Stimulated activated CD8-positive, alpha-beta memory T cell treated with anti-CD3 and anti-CD28 coated beads, Interleukin-4, amount 100 ng/mL, for 4 hours (primary cell): ENCODE data around the gene SLC41A3.

Experiments used
- DNase-seq, 2 donors: peaks; one replicate each; pipeline ENCODE4 v3.0.0-alpha.2; 2020; ENCODE audit warnings: low read depth in 2 of 2, low spot score in 1 of 2

SLC41A3 gene

DNA sequence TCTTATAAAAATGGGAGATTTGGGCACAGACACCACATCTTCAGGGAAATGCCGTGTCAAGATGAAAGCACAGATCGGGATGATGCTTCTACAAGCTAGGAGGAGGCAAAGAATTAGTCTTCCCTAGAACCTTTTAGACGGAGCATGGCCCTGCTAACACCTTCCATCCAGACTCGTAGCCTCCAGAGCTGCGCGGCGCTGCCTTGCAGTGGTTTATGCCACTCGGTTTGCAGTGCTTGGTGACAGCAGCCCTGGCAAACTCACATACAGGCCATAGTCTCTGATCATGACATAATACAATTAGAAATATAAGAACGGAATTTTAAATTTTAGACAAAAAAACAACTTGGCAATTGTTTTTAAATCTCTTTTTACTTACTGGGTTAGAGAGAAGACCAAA, 37.1 kb upstream of the SLC41A3 start:
- no peak for DNase-seq

DNA sequence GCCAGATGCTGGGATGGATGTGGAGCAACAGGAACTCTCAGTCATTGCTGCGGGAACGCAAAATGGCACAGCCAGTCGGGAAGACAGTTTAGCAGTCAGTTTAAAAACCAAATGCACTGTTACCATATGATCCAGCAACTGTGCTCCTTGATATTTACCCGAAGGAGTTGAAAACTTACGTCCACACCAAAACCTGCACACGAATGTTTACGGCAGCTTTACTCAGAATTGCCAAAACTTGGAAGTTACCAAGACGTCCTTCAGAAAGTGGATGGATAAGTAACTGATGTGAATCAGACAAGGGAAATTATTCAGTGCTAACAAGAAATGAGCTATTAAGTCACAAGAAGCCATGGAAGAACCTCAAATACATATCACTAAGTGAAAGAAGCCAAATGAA, 36.1 kb upstream of the SLC41A3 start:
- no peak for DNase-seq

DNA sequence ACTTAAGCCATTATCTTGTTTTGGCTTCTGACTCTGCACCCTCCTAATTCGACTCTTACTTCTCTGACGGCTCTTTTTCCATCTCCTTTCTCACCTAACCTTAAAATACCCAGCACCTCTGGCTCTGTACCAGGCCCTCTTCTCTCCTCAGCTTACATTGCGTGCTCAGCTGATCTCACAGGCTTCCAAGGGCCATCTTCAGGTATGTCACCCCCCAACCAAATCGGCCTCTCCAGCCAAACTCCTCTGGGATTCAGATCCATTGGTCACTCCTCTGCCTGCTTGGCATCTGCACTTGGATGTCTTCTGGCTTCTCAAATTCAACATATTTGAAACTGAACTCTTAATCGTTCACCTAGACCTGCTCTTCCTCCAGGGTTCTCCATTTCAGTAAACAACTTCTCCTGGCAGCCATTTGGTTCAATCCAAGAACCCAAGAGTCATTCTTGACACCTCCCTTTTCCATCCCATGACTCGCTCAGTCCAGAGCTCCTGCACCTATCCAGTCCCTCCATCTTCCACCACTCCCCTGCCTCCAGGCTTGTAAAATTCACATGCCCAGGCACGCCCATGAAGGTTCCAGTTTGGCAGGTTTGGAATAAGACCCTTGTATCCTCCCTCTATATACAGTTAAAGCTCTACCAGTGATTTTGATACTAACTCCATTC, 35.2 kb upstream of the SLC41A3 start:
- no peak for DNase-seq

DNA sequence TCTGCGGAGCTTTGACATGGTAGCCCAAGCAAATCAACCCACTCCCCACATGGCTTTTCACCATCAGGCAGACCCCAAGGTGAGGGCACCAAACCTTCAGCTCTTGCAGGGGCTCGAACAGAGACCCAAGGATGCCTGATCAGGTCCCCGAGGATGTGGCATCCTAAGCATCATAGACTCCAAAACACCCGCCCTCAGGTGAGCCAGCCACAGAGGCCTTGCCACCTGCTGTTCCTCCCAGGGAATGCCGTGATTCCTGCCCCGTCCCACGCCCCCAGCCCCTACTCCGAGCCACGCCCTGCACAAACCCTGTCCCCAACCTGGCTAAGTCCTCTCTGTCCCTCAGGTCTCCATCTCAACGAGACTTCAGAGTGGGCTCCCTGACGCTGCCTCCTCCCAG, 34.7 kb upstream of the SLC41A3 start:
- no peak for DNase-seq

DNA sequence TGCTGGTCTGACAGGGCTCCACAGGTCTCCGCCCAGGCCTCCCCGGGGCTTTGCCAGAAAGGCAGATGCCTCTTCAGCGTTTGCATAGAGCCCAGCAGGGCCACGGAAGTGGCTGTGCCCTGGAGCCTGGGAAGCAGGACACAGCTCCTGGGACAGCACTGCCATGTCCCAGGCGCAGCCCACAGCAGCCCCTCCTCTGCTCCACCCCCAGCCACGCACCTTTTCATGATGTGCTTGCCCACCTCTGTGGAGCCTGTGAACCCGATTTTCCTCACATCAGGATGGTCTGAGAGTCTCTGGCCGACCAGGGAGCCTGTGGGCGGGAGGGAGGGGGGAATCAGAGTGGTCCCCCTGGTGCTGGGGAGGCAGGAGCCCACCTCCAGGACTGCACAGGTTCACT, 33.9 kb upstream of the SLC41A3 start:
- DNase-seq: no peak

DNA sequence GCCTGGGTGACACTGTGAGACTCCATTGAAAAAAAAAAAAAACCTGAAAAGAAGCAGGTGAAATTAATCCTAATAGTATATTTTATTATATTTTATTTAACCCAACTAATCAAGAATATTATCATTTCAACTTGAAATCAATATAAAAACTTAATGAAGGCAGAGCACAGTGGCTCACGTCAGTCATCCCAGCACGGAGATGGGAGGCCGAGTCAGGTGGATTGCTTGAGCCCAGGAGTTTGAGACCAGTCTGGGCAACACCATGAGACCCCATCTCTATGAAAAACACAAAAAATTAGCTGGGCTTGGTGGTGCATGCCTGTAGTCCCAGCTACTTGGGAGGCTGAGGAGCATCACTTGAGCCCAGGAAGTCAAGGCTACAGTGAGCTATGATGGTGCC, 33.3 kb upstream of the SLC41A3 start:
- DNase-seq: no peak

DNA sequence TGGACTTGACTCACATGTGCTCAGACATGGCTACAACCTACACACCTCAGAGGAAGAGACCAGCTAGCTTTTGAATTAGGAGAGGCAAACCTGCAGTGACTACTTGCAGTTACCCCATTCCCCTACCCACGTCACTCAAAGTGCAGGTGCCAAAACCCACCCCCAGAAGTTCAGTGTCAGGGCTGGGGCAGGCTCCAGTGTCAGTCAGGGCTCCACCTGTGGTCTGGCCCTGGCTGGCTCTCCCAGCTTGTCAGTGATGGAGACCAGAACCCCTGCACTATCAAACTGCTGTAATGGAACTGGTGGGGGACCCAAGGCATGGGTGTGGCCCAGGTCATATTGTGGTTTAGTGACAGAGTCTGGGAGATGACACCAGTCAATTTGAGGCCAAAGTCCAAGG, 32.6 kb upstream of the SLC41A3 start:
- no peak for DNase-seq

DNA sequence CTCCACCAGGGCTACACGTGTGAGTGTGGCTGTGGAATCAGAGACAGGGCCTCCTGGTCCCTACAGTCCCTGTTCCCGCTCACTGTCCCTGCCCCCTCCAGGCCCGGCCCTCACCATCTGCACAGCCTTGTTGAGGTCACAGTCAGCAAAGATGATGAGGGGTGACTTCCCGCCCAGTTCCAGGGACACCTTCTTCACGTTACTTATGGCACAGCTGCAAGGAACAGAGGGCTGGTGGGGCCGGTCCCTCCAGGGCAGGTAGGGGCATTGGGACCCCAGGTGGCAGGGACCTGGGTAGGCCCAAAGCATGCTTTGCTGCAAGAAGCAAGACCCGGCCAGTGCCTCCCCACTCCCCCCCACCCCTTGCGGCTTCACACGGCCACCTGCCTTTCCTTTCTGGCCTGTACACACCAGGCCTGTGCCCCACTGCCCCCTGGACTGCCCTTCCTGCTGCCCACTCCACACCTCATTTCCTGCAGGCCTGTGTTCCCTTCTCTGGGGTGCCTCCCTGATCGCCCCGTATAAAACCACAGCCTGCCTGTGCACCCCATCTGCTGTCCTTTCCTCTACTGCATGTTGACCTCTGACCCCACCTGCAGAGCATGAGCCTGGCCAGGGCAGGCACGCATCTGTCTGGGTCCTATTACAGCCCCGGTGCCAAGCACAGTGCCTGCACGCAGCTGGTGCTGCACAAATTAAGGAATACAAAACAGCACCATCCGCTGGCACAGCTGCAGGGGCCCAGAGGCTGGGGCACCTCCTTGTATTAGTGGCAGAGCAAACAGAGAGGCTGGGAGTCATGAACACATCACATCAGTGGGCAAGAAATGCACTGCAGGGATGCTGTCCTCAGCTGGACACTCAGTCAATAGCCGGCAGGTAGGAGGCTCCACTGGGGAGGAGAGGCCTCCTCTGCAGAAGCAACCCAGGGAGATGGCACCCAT, 30.8 kb upstream of the SLC41A3 start:
- no peak for DNase-seq

DNA sequence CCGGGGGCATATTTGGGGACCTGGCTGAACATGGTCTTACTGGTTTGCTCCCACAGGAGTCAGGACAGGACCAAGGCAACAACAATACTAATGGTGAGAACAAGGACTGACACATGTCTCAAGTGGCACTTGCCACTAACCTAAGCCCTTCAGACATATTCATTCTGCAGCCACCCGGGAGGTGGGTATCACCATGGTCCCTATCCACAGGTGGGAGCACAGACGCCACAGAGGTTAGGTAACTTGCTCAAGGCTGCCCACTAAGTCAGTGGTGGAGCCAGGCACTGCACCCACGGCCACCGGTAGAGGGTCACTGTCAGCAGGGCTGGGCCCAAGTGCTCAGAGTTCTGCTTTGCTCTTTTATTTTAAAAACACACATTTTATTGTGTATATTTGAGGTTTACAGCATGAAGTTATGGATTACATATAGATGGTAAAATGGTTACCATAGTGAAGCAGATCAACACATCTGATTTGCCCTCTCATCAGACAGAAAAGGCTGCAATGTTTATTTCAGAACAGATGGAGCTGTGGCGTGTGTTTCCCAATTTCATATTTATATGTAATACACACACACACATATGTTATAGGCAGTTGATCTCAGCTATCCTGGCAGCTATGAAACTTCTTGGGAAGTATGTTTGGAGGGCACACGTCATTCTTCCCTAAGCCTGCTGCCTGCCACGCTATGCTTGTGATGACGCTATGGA, 30.0 kb upstream of the SLC41A3 start:
- DNase-seq: no peak

DNA sequence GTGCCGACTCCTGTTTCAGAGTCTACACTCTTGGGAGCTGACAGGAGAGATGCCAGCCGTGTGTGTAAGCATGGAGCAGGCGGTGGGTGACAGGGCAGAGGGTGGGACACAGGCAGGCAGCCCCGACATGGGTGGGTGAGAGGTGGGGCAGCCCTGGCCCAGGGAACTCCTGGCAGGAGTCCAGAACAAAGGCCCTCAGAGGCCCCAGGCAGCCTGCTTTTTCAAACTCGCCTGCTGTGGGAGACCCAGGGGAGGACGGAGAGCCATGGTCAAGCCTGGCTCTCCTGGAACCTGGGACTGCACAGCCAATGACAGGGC, 29.3 kb upstream of the SLC41A3 start:
- DNase-seq: no peak

DNA sequence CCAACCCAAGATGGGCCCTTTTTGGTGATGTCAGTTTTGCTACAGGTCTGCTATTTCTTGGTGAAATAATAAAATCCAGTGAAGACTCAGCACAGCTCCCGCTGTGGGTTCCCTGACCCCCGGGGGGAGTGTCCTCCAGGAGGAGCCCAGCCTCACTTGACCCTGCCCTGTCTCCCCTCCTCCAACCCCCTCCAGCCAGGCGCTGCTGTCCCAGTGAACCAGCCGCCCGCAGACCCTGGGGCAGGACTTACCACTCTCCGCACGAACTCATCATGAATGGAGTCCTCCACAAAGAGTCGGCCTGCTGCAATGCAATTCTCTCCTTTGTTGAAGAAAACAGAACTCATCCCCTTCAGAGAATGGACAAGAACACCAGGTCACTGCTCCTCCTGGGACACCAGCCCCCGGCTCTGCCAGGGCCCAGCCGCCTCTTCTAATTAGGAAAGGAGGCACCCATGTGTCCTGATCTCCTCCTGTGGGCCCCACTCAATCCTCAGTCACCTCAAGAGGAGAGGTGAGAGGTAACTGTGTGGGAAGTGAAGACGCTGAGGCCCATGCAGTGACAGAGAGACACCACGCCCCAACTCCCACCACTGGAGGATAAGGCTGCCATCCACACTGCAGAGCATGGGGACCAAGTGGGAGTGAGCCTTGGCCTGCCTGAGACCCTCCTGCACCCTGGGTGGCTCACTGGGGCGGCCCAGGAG, 28.8 kb upstream of the SLC41A3 start:
- no peak for DNase-seq

DNA sequence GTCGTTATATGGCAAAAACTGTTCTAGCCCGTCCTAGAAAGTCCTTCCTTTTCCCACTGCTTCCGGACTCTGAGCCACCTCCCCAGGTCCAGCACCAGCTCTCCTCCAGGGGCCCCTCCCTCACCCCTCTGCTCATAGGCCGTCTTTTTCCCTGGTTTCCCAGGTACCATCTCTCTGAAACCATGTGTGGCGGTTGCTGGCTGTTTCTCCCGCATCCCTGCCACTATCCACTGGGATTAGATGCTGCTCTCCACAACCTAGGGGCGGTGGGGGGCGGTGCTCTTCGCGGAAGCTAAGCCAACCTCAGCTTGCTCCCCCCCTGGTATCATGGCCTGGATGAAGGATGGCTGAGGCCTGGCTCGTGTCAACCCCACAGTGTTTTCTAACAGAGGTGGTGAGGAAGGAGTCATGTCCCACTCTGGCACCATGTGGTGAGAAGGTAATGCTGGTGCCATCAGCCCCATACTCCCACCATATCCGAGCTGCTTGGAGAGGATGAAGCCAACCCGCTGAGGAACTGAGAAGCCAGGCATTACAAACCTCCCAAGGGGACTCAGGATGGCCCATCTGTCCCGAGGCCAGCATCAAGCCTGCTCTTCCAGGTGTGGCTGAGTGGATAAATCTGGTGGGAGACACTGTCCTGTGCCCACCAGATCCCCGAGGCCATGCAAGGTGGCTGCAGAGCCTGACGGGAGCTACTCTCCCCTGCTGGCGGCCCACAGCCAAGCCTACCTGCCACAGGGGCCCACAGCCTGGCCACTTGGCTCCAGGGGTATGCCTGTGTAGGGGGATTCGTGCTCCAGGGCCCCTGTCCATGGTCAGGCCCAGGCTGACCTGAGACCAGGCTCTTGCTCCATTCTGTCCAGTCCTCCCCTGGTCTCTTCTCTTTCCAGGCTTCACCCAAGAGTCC, 27.9 kb upstream of the SLC41A3 start:
- no peak for DNase-seq

DNA sequence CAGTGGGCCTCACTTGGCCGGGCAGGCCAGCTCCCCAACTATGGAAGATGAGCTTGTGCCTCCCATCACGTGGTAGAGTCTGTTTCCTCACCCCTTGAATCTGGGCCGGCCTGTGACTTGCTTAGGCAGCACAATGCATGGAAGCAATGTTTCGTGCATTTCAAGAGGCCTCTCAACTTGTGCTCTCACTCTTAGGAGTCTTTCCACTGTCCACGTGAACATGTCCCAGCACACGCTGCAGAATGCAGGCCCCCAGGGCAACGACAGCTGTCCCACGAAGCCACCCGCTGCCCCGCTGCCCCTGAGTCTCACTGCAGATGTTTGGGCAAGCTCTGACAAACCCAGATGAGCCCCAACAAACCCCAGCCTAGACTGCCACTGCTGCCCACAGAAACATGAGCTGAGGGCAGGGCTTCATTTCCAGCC, 27.2 kb upstream of the SLC41A3 start:
- DNase-seq: no peak

DNA sequence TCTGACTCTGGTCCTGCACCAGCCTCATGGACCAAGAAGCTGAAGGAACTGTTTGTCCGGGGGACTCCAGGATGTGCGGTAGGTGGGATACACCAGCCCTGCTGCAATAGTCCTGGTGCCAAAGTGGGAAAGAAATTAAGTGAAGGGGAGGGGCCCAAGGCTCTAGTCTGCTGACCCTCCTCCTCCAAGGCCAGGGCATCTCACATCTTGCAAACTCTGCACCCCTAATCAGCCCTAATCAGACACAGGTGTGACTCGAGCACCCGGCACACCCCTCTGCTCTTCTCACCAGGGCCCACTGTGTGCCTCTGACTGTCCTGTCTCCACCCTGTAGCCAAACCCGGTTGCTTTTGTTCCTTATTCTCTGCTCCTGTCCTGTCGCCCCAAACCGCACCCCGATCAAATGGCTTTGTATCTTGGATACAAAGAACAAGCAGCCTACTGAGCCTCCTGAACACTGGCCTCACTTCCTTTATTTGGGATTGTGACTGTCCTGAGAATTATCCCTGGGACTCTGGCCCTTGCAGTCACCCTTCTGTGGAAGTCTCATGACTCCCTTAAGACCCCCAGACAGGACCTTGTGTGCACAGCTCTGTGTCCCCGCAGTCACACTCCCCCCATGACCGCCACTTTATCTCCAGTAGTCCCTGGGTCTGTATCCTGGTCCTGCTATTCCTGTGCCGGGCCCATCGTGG, 26.7 kb upstream of the SLC41A3 start:
- DNase-seq: no peak

DNA sequence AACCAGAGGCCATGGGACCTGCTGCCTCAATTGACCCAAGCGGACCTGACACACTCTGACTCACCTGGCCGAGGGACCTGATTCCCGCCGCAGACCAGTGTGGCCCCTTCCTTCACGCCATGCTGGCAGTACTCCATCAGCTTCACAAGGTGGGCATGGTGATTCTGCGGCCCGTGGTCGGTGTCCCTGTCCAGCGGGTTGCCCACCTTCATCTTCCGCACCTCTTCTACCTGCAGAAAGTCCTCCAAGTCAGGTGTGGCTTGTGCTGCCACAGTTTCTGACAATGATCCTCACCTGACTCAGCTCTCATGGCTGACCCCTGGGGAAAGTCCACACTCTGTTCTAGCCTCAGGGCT, 25.9 kb upstream of the SLC41A3 start:
- no peak for DNase-seq

DNA sequence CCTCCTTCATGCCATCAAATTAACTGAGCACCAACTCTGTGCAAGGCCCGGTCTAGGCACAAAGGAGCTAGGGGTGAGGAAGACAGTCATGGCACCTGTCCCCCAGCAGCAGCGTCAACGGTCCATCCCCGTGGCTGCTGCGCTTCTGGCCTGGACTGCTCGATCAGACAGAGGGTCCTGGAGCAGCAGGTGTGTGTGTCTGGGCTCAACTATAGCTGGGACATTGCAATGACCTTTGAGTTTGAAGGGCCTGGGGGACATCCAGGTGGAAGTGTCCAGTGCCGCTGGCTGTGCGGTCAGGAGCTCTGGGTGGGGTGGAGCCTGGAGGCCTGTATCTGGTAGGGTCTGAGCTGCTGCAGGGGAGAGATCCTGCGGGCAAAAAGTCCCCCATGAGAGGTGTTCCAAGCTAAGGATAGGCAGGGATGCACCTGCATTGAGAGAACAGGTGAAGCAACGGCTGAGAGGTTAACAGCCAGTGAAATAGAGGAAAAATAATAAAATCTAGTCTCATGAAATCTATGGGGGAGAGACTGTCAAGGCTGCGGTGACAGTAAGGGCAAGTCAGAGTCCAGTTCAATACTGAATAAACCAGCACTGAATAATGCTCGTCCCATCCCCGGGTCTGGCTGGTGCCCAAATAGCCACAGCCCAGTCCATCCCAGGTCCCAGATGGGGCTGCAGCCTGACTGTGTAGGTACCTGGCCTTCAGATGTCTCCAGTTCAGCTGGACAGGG, 25.4 kb upstream of the SLC41A3 start:
- no peak for DNase-seq

DNA sequence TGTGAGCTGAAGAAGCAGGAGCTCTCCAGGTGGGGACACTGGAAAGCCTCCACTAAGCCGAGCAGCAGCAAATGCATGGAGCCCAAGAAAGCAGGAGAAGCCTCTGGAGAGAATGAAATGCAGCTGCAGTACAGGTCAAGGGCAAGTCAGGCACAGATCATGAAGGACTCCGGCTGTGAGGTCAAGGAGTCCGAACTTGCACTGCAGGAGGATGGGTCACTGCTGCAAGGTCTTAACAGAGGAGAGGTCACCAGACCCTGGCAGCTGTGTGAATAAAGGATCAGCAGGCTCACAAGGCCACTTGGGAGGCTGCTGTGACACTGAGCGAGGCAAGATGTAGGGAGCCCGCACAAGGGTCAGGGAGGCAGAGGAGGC, 24.7 kb upstream of the SLC41A3 start:
- no peak for DNase-seq

DNA sequence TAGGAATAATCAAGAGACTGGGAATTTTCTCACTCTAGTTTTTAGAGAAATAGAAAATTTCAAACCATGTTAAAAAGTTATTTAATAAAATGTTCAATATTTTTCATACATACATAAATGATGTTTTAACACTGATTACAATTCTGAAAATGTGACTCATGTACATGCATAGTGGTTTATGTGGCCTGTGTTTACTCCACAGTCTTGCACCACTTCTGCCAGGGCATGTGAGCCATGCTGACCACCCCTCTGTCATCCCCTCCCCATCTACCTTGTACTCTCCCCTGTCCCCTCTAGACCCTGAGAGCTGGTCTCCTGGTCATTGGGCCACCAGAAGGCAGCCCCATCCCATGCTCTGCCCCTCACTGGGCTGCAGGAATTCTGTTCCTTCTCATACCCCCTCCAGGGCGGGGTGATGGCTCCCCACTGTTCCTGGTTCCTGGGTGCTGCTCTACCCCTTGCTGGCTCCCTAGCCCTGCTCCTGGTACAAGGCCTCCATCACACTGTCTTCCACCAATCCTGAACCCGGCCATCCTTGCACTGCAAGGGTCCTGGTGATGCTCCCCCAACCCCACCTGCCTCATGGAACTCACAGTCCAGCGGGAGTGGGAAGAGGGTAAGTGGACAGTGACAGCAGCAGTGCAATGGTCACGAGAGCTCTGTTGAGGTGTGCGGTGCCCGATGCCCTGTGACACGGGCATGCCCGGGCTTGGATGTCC, 24.2 kb upstream of the SLC41A3 start:
- no peak for DNase-seq
